ENCODE data around the gene QTRT2.

The QTRT2 gene

DNA sequence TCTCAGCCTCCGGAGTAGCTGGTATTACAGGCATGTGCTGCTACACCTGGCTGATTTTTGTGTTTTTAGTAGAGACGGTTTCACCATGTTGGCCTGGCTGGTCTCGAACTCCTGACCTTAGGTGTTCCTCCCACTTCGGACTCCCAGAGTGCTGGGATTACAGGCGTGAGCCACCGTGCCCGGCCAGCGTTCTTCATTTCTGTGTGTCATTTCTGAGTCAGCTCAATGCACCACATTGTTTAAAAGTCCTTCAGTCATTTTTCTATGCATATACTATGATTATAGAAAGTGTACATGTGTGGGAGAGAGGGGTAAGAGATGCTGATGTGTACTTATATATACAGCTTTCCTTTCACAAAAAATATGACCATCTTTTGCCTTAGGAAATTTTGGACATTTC is 2.1 kb downstream of the QTRT2 start:
- DNase-seq (ENCODE audit: low spot score in 2 of 2) (no peak), ATAC-seq (no peak)
- H3K36me3 Mint-ChIP-seq: peaks cover 15% of the 10 kb centered on the region
- peaks cover 33% of the 10 kb centered on the region for H3K4me1 Mint-ChIP-seq
- H3K9me3 Mint-ChIP-seq: no peaks in the 10 kb centered on the region
- H3K4me3 Mint-ChIP-seq: peak overlapping the region; percentile 83
- no peak overlapping the region for H3K27ac Mint-ChIP-seq

DNA sequence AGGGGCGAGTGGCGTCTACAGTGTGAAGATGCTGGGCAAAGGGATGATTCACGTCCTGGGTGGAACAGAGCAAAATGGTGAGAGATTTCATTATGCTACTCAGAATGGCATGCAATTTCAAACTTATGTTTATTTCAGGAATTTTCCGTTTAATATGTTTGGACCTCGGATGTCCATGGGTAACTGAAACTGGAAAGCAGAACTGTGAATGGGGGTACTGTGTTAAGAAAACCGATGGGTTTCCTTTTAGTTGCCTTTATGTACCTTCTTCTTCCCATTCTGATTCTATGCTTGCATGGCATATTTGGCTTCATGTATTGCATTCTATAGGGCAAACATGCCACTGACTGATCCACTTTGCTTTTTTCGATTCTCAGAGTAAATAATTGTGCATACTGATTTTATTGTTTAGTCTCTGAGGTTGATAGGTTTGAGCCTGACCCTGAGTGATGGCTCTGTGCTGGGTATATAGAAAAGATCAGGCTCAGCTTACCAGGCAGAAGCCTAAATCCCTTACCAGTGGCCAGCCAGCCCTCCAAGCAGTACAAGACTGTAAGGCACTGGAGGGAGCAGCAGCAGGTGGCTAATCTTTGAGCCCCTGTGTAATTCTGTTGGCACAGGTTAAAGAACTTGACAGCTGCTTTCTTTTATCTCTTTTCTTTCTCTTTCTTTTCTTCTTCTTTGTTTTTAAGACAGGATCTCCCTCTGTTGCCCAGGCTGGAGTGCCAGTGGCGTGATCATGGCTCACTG is 4.5 kb downstream of the QTRT2 start:
- no peak overlapping the region for H3K4me3 Mint-ChIP-seq
- no peak for ATAC-seq
- H3K36me3 Mint-ChIP-seq: peaks cover 33% of the 10 kb centered on the region
- peaks cover 33% of the 10 kb centered on the region for H3K4me1 Mint-ChIP-seq
- no peaks in the 10 kb centered on the region for H3K9me3 Mint-ChIP-seq
- no peak overlapping the region for H3K27ac Mint-ChIP-seq
- no peak for DNase-seq (ENCODE audit: low spot score in 2 of 2)

DNA sequence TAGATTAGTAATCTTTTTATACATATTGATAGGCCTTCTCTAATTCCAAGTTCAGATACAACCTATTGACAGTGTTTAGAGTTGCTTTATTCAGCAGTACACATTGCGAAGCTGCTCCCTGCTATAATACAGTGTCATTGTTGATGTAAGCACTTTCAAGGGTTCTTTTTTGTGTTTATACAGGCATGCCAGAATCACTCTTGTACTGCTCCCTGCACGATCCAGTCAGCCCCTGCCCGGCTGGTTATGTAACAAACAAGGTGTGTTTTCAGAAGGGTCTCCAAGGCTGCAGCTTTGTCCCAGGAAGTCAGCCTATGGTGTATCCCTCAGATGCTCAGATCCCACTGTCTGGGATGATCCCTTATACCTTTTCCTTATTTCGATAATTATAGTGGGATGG is 11.3 kb downstream of the QTRT2 start:
- ATAC-seq (no peak), DNase-seq (ENCODE audit: low spot score in 2 of 2) (no peak)
- H3K9me3 Mint-ChIP-seq: no peaks in the 10 kb centered on the region
- no peak overlapping the region for H3K27ac Mint-ChIP-seq
- H3K4me3 Mint-ChIP-seq: no peak overlapping the region
- peaks cover 91% of the 10 kb centered on the region for H3K36me3 Mint-ChIP-seq
- no peaks in the 10 kb centered on the region for H3K4me1 Mint-ChIP-seq

DNA sequence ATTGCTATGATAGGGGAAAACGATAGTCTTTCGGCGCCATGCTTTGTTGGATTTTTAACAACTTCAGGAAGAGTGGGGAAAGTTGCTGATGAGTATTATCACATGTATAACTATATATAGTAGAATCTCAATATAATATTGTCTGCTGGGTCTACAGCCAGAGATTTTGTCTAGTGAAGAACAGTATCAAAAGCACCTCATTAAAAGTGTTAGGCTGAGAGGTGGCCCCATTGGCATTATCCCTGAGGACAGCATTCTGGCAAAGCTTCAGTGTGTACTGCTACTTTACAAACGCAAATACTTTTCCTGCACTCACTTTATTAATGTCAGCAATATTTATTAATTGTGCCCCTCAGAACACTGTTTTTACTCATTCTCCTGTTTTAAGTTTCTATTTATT is 11.8 kb downstream of the QTRT2 start:
- Mint-ChIP-seq H3K27ac (no peak overlapping the region), H3K36me3 (peaks cover 96% of the 10 kb centered on the region), H3K4me3 (no peak overlapping the region), H3K4me1 (no peaks in the 10 kb centered on the region), H3K9me3 (no peaks in the 10 kb centered on the region)
- ATAC-seq: no peak
- no peak for DNase-seq (ENCODE audit: low spot score in 2 of 2)

DNA sequence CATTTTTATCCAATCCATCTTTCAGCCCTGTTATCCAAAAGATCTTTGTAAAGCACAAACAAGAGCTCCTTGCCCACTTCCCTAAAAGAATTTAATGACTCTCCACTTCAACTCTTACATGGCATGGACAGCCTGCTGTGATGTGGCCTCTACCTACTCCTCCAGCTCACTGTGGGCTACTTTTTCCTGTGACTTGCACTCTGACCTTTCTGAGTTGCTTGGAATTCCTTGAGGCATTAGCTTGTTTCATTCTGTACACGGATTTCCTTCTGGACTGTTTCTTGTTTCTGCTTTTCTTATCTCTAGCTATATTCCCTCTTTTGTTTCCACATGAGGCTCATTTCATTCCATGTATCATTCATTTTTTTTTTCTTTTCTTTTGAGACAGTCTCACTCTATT is 15.2 kb downstream of the QTRT2 start:
- peaks cover 99% of the 10 kb centered on the region for H3K36me3 Mint-ChIP-seq
- no peak for ATAC-seq
- no peaks in the 10 kb centered on the region for H3K9me3 Mint-ChIP-seq
- H3K4me3 Mint-ChIP-seq: no peak overlapping the region
- DNase-seq (ENCODE audit: low spot score in 2 of 2): no peak
- no peaks in the 10 kb centered on the region for H3K4me1 Mint-ChIP-seq
- peak overlapping the region; percentile 3 for H3K27ac Mint-ChIP-seq

DNA sequence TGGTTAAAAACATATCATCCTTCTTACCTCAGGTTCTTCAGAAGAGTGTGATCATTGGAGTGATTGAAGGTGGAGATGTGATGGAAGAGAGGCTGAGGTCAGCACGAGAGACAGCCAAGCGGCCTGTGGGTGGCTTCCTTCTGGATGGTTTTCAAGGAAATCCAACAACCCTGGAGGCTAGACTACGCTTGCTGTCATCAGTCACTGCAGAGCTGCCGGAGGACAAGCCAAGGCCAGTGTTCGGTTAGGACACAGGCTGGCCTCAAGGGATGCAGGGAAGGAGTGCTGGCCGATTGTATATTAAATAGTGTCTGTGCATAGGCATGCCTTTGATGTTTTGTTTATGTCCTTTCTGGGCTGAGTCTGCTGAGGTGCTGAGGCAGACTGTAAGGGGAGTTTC is 20.2 kb downstream of the QTRT2 start:
- Mint-ChIP-seq H3K4me3 (no peak overlapping the region), H3K27ac (peak overlapping the region; percentile 41), H3K4me1 (no peaks in the 10 kb centered on the region), H3K9me3 (no peaks in the 10 kb centered on the region), H3K36me3 (peaks cover 100% of the 10 kb centered on the region)
- DNase-seq (ENCODE audit: low spot score in 2 of 2): no peak
- ATAC-seq: no peak

DNA sequence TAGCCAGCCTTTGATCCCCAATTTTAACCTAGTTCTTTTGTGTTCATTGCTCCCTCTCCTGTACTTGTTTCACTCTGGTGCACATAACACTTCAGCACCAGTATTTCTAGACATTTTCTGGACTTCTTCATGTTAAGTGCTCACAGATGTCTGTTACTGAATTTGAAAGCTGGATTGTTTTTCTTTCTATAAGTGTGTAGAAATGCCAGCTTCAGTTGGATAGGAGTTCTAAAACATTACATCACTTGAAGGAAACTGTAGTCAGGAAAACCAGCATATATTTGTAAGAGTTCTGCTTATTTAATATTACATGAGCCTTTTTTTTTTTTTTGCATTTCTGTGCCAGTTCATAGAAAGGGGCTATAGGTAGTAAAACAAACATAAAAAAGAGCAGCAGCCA is 21.6 kb downstream of the QTRT2 start:
- no peak for ATAC-seq
- peaks cover 100% of the 10 kb centered on the region for H3K36me3 Mint-ChIP-seq
- no peak overlapping the region for H3K4me3 Mint-ChIP-seq
- no peaks in the 10 kb centered on the region for H3K4me1 Mint-ChIP-seq
- H3K9me3 Mint-ChIP-seq: no peaks in the 10 kb centered on the region
- DNase-seq (ENCODE audit: low spot score in 2 of 2): no peak
- H3K27ac Mint-ChIP-seq: no peak overlapping the region

DNA sequence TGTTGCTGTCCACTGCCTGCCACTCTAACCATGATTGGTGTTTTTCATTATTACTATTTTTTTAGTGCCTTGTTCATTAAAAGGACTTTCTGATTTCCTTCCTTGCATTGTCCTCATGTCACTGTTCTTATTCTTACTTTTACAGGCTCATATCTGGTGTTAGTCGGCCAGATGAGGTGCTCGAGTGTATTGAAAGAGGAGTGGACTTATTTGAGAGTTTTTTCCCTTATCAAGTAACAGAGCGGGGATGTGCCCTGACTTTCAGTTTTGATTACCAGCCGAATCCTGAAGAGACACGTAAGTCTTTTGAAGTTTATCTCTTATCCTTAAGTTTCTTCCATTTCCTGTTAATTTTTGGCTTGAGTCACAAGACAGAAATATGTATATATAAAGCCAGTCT is 23.2 kb downstream of the QTRT2 start:
- no peak overlapping the region for H3K27ac Mint-ChIP-seq
- no peaks in the 10 kb centered on the region for H3K9me3 Mint-ChIP-seq
- ATAC-seq (no peak), DNase-seq (ENCODE audit: low spot score in 2 of 2) (no peak)
- peaks cover 100% of the 10 kb centered on the region for H3K36me3 Mint-ChIP-seq
- H3K4me3 Mint-ChIP-seq: no peak overlapping the region
- H3K4me1 Mint-ChIP-seq: no peaks in the 10 kb centered on the region

DNA sequence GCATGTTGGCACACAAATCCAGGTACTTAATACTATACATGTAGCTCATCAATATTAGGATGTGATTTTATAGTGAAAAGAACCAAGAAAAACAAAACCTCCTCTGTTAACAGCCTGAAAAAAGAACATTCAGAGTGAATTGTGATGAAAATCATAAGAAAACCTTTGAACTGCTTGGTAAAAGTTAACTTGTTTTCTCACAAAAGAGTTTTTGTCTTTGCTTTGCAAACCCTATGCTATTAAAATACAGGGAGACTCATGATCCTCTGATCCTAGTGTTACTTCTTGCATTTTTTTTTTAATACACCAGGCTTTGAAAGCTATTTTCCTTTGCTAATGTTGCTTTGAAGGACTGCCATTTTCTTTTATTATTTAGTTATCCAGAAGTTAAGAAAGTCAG is 23.7 kb downstream of the QTRT2 start:
- Mint-ChIP-seq H3K4me1 (no peaks in the 10 kb centered on the region), H3K36me3 (peaks cover 100% of the 10 kb centered on the region), H3K9me3 (no peaks in the 10 kb centered on the region), H3K4me3 (no peak overlapping the region), H3K27ac (no peak overlapping the region)
- ATAC-seq (no peak), DNase-seq (ENCODE audit: low spot score in 2 of 2) (no peak)

DNA sequence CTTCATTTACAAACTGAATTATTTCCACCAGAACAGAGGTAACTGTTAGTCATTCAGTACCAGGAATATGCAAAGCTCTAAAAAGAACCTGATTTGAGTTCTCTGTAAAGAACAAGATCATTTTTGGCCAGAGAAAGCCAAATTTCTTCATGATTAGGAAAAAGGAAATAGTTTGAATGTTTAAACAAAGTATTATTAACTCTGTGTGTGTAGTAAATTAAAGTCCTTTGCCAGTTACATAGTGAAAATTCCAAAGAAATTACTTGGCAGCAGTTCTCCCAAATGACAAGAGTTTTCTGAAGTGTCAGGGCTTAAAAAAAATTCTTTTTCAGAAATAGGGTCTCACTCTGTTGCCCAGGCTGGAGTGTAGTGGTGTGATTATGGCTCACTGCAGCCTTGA is 24.5 kb downstream of the QTRT2 start:
- ATAC-seq (no peak), DNase-seq (ENCODE audit: low spot score in 2 of 2) (no peak)
- Mint-ChIP-seq H3K4me1 (no peaks in the 10 kb centered on the region), H3K27ac (no peak overlapping the region), H3K4me3 (no peak overlapping the region), H3K36me3 (peaks cover 100% of the 10 kb centered on the region), H3K9me3 (no peaks in the 10 kb centered on the region)

DNA sequence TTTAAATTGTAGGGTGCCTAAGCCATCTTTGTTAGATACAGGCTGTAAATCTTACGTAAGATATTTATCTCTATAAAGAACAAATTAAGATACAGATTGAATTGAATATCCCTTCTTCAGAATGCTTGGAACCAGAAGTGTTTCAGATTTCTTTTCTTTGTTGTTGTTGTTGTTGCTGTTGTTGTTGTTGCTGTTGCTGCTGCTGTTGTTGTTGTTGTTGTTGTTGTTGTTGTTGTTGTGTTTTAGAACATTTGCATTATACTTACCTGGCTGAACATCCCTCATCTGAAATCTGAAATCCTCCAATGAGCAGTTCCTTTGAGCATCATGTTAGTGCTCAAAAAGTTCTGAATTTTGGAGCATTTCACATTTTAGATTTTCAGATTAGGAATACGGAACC is 26.6 kb downstream of the QTRT2 start:
- Mint-ChIP-seq H3K27ac (peak overlapping the region; percentile 17), H3K4me1 (no peaks in the 10 kb centered on the region), H3K36me3 (peaks cover 99% of the 10 kb centered on the region), H3K4me3 (no peak overlapping the region), H3K9me3 (no peaks in the 10 kb centered on the region)
- DNase-seq (ENCODE audit: low spot score in 2 of 2) (no peak), ATAC-seq (no peak)

DNA sequence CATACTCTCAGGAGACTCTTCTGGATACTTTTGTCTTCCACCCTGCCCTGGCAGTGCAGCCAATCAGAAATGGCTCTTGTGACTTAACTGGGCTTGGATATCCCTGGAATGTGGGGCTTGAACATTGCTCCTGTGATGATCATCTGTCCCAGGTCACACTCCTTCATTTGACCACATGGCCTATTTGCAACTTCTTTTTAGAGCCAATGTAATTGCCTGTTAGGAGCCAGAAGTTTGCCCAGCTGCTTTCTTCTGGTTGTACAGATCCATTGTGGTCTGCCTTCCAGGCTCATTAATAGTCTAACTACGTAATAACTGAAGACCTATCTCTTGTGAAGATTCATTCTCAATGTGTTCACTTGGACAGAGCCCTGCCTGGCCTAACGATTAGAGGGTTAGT is 29.8 kb downstream of the QTRT2 start:
- H3K36me3 Mint-ChIP-seq: peaks cover 67% of the 10 kb centered on the region

DNA sequence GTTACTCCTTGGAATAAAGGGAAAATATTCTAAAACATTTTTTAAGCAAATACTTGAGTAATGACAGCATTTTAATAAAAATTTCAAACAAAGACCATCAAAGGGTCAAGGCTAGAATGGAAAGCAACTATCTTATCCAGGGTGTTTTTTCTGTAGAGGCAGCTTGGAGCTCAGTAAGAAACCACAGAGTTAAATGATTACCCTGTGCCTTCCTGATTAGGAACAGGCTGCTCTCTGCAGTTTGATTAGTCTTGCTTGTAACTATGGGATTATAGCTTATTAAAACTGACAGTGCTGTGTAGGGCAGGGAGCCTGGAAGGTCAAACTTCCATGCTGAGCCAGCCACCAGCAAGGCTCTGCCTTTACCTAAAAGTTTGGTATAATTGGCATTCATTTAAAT is 33.1 kb downstream of the QTRT2 start:
- H3K36me3 Mint-ChIP-seq: peaks cover 34% of the 10 kb centered on the region
- DNase-seq (ENCODE audit: low spot score in 2 of 2) (no peak), ATAC-seq (no peak)
- H3K4me3 Mint-ChIP-seq: no peak overlapping the region
- H3K4me1 Mint-ChIP-seq: peaks cover 6% of the 10 kb centered on the region
- H3K9me3 Mint-ChIP-seq: no peaks in the 10 kb centered on the region
- H3K27ac Mint-ChIP-seq: no peak overlapping the region

More for the DNA sequence above, 29.8 kb downstream of the QTRT2 start:
- no peaks in the 10 kb centered on the region for H3K9me3 Mint-ChIP-seq
- no peak for ATAC-seq
- no peaks in the 10 kb centered on the region for H3K4me1 Mint-ChIP-seq
- no peak for DNase-seq (ENCODE audit: low spot score in 2 of 2)
- H3K4me3 Mint-ChIP-seq: no peak overlapping the region
- H3K27ac Mint-ChIP-seq: no peak overlapping the region

DNA sequence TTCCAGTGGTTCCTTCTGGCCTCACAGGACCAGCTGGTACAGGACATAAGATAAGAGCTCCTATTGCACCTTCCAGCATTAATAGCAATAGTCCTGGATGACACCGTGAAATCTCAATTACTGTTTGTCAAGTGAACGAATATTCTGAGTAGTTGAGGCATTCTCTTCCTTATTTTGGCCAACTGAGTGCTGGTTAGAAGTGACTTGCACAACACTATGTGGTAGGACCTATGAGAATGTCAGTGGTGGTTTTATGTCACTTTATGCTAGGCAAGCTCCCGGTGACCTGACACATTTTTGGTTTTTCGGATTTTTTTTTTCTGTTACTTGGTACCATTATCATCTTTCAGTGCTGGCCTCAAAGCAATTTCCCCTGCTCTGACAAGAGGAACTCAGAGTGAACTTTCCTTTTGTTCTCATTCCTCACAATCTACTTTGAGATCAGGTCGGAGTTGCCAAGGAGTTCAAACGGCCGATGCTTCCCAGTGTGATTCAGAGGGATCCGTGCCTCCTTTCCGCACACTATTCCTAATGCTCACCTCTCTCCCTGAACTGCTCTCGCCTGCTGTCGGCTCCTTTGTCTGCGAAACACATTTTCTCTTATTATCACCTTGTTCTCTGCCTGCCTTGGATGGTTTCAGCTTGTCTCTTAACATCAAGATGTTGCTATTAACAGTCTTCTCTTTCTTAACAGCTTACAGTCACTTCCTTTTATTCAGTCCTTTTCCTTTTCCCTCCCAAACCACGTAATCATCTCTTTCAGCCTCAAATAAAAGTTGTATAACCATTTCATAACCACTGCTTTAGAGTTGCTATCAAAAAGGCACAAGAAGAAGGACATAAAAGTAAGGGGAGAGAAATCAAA is 35.8 kb downstream of the QTRT2 start:
- DNase-seq (ENCODE audit: low spot score in 2 of 2) (no peak), ATAC-seq (no peak)
- Mint-ChIP-seq H3K36me3 (peaks cover 7% of the 10 kb centered on the region), H3K9me3 (no peaks in the 10 kb centered on the region), H3K27ac (no peak overlapping the region), H3K4me3 (no peak overlapping the region), H3K4me1 (peaks cover 6% of the 10 kb centered on the region)

DNA sequence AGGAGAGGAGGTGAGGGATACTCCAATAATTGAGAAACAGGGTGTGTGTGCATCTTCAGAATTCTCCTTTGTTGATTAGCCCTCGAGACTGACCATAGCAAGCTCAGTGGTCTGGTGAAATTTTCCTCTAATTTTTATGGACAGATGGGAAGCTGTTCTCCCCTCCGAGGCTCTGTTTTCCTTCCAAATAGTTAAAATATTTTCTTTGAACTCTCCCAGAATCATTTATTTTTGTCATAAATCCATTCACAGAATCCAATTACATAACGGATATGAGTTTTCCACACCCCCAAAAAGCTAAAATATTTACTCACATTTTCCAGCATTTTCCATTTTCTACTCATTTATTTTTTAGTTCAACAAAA is 36.5 kb downstream of the QTRT2 start:
- Mint-ChIP-seq H3K4me3 (no peak overlapping the region), H3K36me3 (peaks cover under 1% of the 10 kb centered on the region)
- ATAC-seq: no peak

DNA sequence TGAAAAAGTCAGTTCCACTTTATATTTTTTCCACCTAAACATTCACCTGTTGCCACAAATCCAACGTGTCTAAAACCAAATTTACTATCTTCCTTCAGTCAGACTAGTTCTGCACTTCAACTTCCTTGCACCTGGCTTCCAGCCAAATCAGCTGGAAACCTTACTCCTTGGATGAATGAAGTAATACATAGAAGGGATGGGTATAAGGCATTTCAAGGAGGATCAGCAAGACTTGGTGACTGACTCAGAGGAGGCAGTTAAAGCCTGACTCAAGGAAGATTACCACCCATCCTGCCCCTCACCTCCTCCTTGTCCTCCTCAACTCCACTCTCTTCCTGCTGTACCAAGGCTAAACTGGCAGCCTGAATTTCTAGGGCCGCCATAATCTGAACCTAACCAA is 37.1 kb downstream of the QTRT2 start:
- Mint-ChIP-seq H3K27ac (no peak overlapping the region), H3K9me3 (no peaks in the 10 kb centered on the region), H3K4me3 (no peak overlapping the region), H3K36me3 (no peaks in the 10 kb centered on the region), H3K4me1 (peaks cover 6% of the 10 kb centered on the region)
- ATAC-seq (no peak), DNase-seq (ENCODE audit: low spot score in 2 of 2) (no peak)

More for the DNA sequence above, 36.5 kb downstream of the QTRT2 start:
- DNase-seq (ENCODE audit: low spot score in 2 of 2): no peak
- H3K27ac Mint-ChIP-seq: no peak overlapping the region
- H3K9me3 Mint-ChIP-seq: no peaks in the 10 kb centered on the region
- H3K4me1 Mint-ChIP-seq: peaks cover 6% of the 10 kb centered on the region

All from stimulated activated effector memory CD8-positive, alpha-beta T cell treated with anti-CD3 and anti-CD28 coated beads, Interleukin-12 subunit alpha, Interleukin-12 subunit beta, amount 100 ng/mL, for 72 hours (primary cell).